Measurements from ENCODE around the gene HERPUD1. TPM values are rescaled to one million over a fixed set of nuclear protein-coding genes. Genes with fewer than 3 reads are reported as not detected.

HERPUD1 gene
- total RNA-seq, 1 experiment from 2014 or later, result 99.4 TPM

- DNase-seq (ENCODE audit: low spot score), result no peak
- TF ChIP-seq EZH2 (IDR thresholded peaks at IDR 0.05; ENCODE audit: borderline replicate concordance, low read depth, low read length, poor library complexity, severe bottlenecking) (no peak), CTCF (conservative IDR thresholded peaks at IDR 0.05; ENCODE audit: low read depth, low read length) (no peak)
- CTCF ChIA-PET, result no interaction called here
- intact Hi-C loops (cut with micrococcal nuclease; ENCODE audit: unreplicated experiment), result no loop called here
- H3K36me3 ChIP-seq (ENCODE audit: insufficient read depth, low read length, poor library complexity, severe bottlenecking), result peaks cover 63% of the 10 kb centered on the region
- no TSS peak for BruUV-seq (replicated peaks)
- H3K27ac ChIP-seq (ENCODE audit: low read depth, low read length, poor library complexity, severe bottlenecking), result peak overlapping the region; percentile 79
- no peaks in the 10 kb centered on the region for H3K27me3 ChIP-seq (replicated peaks; ENCODE audit: insufficient read depth, low read depth, low read length, poor library complexity)
- POLR2A ChIA-PET (ENCODE audit: low non-redundant PET), result interaction anchor here (0.6 kb wide), 1 partner anchor 247 kb away, joined by 6 read pairs; no protein-coding TSS in a partner anchor
- H3K4me3 ChIP-seq (ENCODE audit: low read depth, low read length, poor library complexity, severe bottlenecking), result peak overlapping the region; percentile 94
- H3K9me3 ChIP-seq (ENCODE audit: low read depth, low read length, poor library complexity, severe bottlenecking), result no peaks in the 10 kb centered on the region
- H3K4me1 ChIP-seq (ENCODE audit: insufficient read depth, low read length, poor library complexity, severe bottlenecking), result peaks cover 33% of the 10 kb centered on the region
Measured at GRCh38 chr16:56935201-56935600, 3.3 kb downstream of the HERPUD1 start.

DNA sequence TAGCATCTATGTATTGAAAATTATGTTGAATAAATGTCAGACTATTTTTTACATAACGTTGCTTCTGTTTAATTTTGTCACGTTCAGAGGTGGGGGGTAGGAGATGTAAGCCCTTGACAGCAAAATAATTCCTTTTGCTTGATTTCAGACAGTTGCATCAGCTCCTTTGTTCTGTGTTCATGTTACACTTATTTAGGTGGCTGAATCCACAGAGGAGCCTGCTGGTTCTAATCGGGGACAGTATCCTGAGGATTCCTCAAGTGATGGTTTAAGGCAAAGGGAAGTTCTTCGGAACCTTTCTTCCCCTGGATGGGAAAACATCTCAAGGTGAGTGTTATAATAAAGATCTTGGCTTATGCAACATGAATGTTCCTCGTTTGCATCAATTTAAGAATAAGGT, 4.5 kb downstream of the HERPUD1 start:
- ChIA-PET POLR2A (ENCODE audit: low non-redundant PET) (interaction anchor here (0.7 kb wide), 1 partner anchor 249 kb away, joined by 3 read pairs; the partner anchor contains the start of gene PSME3IP1), CTCF (no interaction called here)
- Histone ChIP-seq H3K4me3 (ENCODE audit: low read depth, low read length, poor library complexity, severe bottlenecking) (peak overlapping the region; percentile 94), H3K27me3 (replicated peaks; ENCODE audit: insufficient read depth, low read depth, low read length, poor library complexity) (no peaks in the 10 kb centered on the region), H3K4me1 (ENCODE audit: insufficient read depth, low read length, poor library complexity, severe bottlenecking) (peaks cover 24% of the 10 kb centered on the region), H3K9me3 (ENCODE audit: low read depth, low read length, poor library complexity, severe bottlenecking) (no peaks in the 10 kb centered on the region), H3K27ac (ENCODE audit: low read depth, low read length, poor library complexity, severe bottlenecking) (peak overlapping the region; percentile 79), H3K36me3 (ENCODE audit: insufficient read depth, low read length, poor library complexity, severe bottlenecking) (peaks cover 76% of the 10 kb centered on the region)
- no TSS peak for BruUV-seq (replicated peaks)
- intact Hi-C loops (cut with micrococcal nuclease; ENCODE audit: unreplicated experiment), result no loop called here
- DNase-seq (ENCODE audit: low spot score), result peak; percentile 60
- TF ChIP-seq EZH2 (IDR thresholded peaks at IDR 0.05; ENCODE audit: borderline replicate concordance, low read depth, low read length, poor library complexity, severe bottlenecking) (no peak), CTCF (conservative IDR thresholded peaks at IDR 0.05; ENCODE audit: low read depth, low read length) (no peak)

- peak overlapping the region; percentile 94 for H3K4me3 ChIP-seq (ENCODE audit: low read depth, low read length, poor library complexity, severe bottlenecking)
- H3K9me3 ChIP-seq (ENCODE audit: low read depth, low read length, poor library complexity, severe bottlenecking), result no peaks in the 10 kb centered on the region
- H3K27me3 ChIP-seq (replicated peaks; ENCODE audit: insufficient read depth, low read depth, low read length, poor library complexity), result no peaks in the 10 kb centered on the region
- peaks cover 23% of the 10 kb centered on the region for H3K4me1 ChIP-seq (ENCODE audit: insufficient read depth, low read length, poor library complexity, severe bottlenecking)
- BruUV-seq (replicated peaks), result no TSS peak
- no peak for TF ChIP-seq EZH2 (IDR thresholded peaks at IDR 0.05; ENCODE audit: borderline replicate concordance, low read depth, low read length, poor library complexity, severe bottlenecking)
- no peak for TF ChIP-seq CTCF (conservative IDR thresholded peaks at IDR 0.05; ENCODE audit: low read depth, low read length)
- intact Hi-C loops (cut with micrococcal nuclease; ENCODE audit: unreplicated experiment), result no loop called here
- H3K27ac ChIP-seq (ENCODE audit: low read depth, low read length, poor library complexity, severe bottlenecking), result peak overlapping the region; percentile 79
- POLR2A ChIA-PET (ENCODE audit: low non-redundant PET), result interaction anchor here (0.7 to 0.8 kb wide), 3 partner anchors 10 to 249 kb away, joined by 3 to 4 read pairs (median 3); partner anchors contain the start of gene PSME3IP1
- DNase-seq (ENCODE audit: low spot score), result no peak
- CTCF ChIA-PET, result no interaction called here
- peaks cover 80% of the 10 kb centered on the region for H3K36me3 ChIP-seq (ENCODE audit: insufficient read depth, low read length, poor library complexity, severe bottlenecking)
Measured at GRCh38 chr16:56936950-56937349, 5.0 kb downstream of the HERPUD1 start.
